Measurements from ENCODE around the gene OVOL1.

The OVOL1 gene

GRCh38 chr11:65777821-65778361, 9.0 kb upstream of the OVOL1 start:
- DNase-seq (ENCODE audit: low read depth), result no peak

- no peak for DNase-seq (ENCODE audit: low read depth)
These were observed 8.4 kb upstream of the OVOL1 start for GRCh38 chr11:65778431-65778900.

- DNase-seq (ENCODE audit: low read depth), result no peak
These were observed 7.8 kb upstream of the OVOL1 start for GRCh38 chr11:65778901-65779668.

- no peak for DNase-seq (ENCODE audit: low read depth)
These were observed 7.3 kb upstream of the OVOL1 start for GRCh38 chr11:65779669-65779918.

GRCh38 chr11:65779919-65780769, 6.7 kb upstream of the OVOL1 start:
- DNase-seq (ENCODE audit: low read depth), result peak; percentile 62

- DNase-seq (ENCODE audit: low read depth), result peak; percentile 69
These were observed 6.1 kb upstream of the OVOL1 start, which contains the start of gene AP5B1 for GRCh38 chr11:65780770-65781151. Gene AP5B1 (minus strand): TSS chr11:65780976. CDS start chr11:65780591, 385 bp downstream.

- no peak for DNase-seq (ENCODE audit: low read depth)
These were observed 5.5 kb upstream of the OVOL1 start for GRCh38 chr11:65781152-65781961.

- no peak for DNase-seq (ENCODE audit: low read depth)
These were observed 4.7 kb upstream of the OVOL1 start for GRCh38 chr11:65781962-65782815.

- no peak for DNase-seq (ENCODE audit: low read depth)
These were observed 4.0 kb upstream of the OVOL1 start for GRCh38 chr11:65782816-65783228.

GRCh38 chr11:65785319-65786007, 1.4 kb upstream of the OVOL1 start:
- no peak for DNase-seq (ENCODE audit: low read depth)

- no peak for DNase-seq (ENCODE audit: low read depth)
These were observed 666 bp upstream of the OVOL1 start for GRCh38 chr11:65786008-65786785.

GRCh38 chr11:65787649-65788622, 1.1 kb downstream of the OVOL1 start:
- DNase-seq (ENCODE audit: low read depth), result no peak

- no peak for DNase-seq (ENCODE audit: low read depth)
These were observed 2.0 kb downstream of the OVOL1 start for GRCh38 chr11:65788821-65789220.

GRCh38 chr11:65789230-65790103, 2.6 kb downstream of the OVOL1 start:
- DNase-seq (ENCODE audit: low read depth), result no peak

GRCh38 chr11:65790104-65790901, 3.4 kb downstream of the OVOL1 start:
- DNase-seq (ENCODE audit: low read depth), result no peak

GRCh38 chr11:65790902-65791650, 4.2 kb downstream of the OVOL1 start:
- DNase-seq (ENCODE audit: low read depth), result no peak
